Glutamatergic neuron (in vitro differentiated cells): ENCODE data around the gene TTLL4. TPM values are rescaled to one million over a fixed set of nuclear protein-coding genes. Genes with fewer than 3 reads are reported as not detected.

ENCODE experiments used
- DNase-seq: peaks from one replicate; pipeline ENCODE4 v3.0.0; 2022
- H3K27ac Mint-ChIP-seq: one replicate; pipeline ENCODE4 v1.8.0; 2020; ENCODE audit warnings: mild to moderate bottlenecking, mixed read lengths, inconsistent platforms; ENCODE audit not compliant: unreplicated experiment
- H3K27me3 Mint-ChIP-seq: one replicate; pipeline ENCODE4 v1.8.0; 2020; ENCODE audit warnings: mild to moderate bottlenecking, moderate library complexity, mixed read lengths, inconsistent platforms; ENCODE audit not compliant: unreplicated experiment
- H3K36me3 Mint-ChIP-seq: one replicate; pipeline ENCODE4 v1.8.0; 2020; ENCODE audit warnings: mild to moderate bottlenecking, mixed read lengths, inconsistent platforms; ENCODE audit not compliant: unreplicated experiment
- H3K4me1 Mint-ChIP-seq: one replicate; pipeline ENCODE4 v1.8.0; 2020; ENCODE audit warnings: mild to moderate bottlenecking, low read depth, mixed read lengths, inconsistent platforms; ENCODE audit not compliant: unreplicated experiment
- H3K4me3 Mint-ChIP-seq: one replicate; pipeline ENCODE4 v1.8.0; 2020; ENCODE audit warnings: mild to moderate bottlenecking, mixed read lengths, inconsistent platforms; ENCODE audit not compliant: unreplicated experiment
- H3K9me3 Mint-ChIP-seq: one replicate; pipeline ENCODE4 v1.8.0; 2020; ENCODE audit warnings: mild to moderate bottlenecking, moderate library complexity, mixed read lengths, inconsistent platforms; ENCODE audit not compliant: unreplicated experiment
- CTCF ChIP-seq: fragments of 200-600 bp; sonication (generic); IDR thresholded peaks from one replicate; pipeline ENCODE4 v1.5.0; 2021; ENCODE audit not compliant: partially characterized antibody, unreplicated experiment
- total RNA-seq: library from RNA; stranded (reverse); fragmentation: NEBNext Ultra II Directional; extraction: Animal tissue kit (Norgen Biotek cat#: 25700); gene quantifications from one replicate; pipeline ENCODE4 v1.2.1, GENCODE V29; 2021; ENCODE audit not compliant: unreplicated experiment

Gene TTLL4
- total RNA-seq, 1 donor from 2014 or later, result 27.9 TPM

GRCh38 chr2:218732052-218732760, 21.6 kb downstream of the TTLL4 start:
- peaks cover 3% of the 10 kb centered on the region for H3K9me3 Mint-ChIP-seq
- TF ChIP-seq CTCF, result no peak
- peaks cover 5% of the 10 kb centered on the region for H3K36me3 Mint-ChIP-seq
- no peak overlapping the region for H3K27ac Mint-ChIP-seq
- H3K4me3 Mint-ChIP-seq, result no peak overlapping the region
- DNase-seq, result no peak
- H3K4me1 Mint-ChIP-seq, result no peaks in the 10 kb centered on the region
- H3K27me3 Mint-ChIP-seq, result peaks cover 2% of the 10 kb centered on the region

- no peak for TF ChIP-seq CTCF
- Mint-ChIP-seq H3K27me3 (peaks cover under 1% of the 10 kb centered on the region), H3K36me3 (peaks cover 3% of the 10 kb centered on the region), H3K9me3 (peaks cover under 1% of the 10 kb centered on the region), H3K4me1 (no peaks in the 10 kb centered on the region), H3K4me3 (no peak overlapping the region), H3K27ac (no peak overlapping the region)
- DNase-seq, result no peak
These were observed 22.1 kb downstream of the TTLL4 start for GRCh38 chr2:218732761-218733158.

- Mint-ChIP-seq H3K27me3 (no peaks in the 10 kb centered on the region), H3K36me3 (no peaks in the 10 kb centered on the region), H3K27ac (no peak overlapping the region), H3K4me3 (no peak overlapping the region), H3K4me1 (no peaks in the 10 kb centered on the region), H3K9me3 (no peaks in the 10 kb centered on the region)
- no peak for TF ChIP-seq CTCF
- DNase-seq, result no peak
These were observed 22.8 kb downstream of the TTLL4 start for GRCh38 chr2:218733171-218734021.

- no peaks in the 10 kb centered on the region for H3K27me3 Mint-ChIP-seq
- H3K4me1 Mint-ChIP-seq, result no peaks in the 10 kb centered on the region
- TF ChIP-seq CTCF, result no peak
- no peaks in the 10 kb centered on the region for H3K9me3 Mint-ChIP-seq
- DNase-seq, result no peak
- H3K27ac Mint-ChIP-seq, result no peak overlapping the region
- H3K36me3 Mint-ChIP-seq, result no peaks in the 10 kb centered on the region
- no peak overlapping the region for H3K4me3 Mint-ChIP-seq
These were observed 23.7 kb downstream of the TTLL4 start for GRCh38 chr2:218734190-218734975.
